Eye (tissue), 1 donor: Measurements from ENCODE around the gene GOLGA6L7.
"Not testable (repeated sequence)": the region's sequence is repeated elsewhere in the genome, so short reads cannot be mapped to it uniquely, and the experiment has no call there.

Source experiments
- DNase-seq: peaks from one replicate; pipeline ENCODE4 v3.0.0-alpha.2; 2015

Gene GOLGA6L7

GRCh38 chr15:28848521-28848920 lies at the start of gene GOLGA6L7:
GOLGA6L7 (minus strand) TSS chr15:28848644; CDS start chr15:28848549, 95 bp downstream.
- DNase-seq: not testable (repeated sequence)

DNA sequence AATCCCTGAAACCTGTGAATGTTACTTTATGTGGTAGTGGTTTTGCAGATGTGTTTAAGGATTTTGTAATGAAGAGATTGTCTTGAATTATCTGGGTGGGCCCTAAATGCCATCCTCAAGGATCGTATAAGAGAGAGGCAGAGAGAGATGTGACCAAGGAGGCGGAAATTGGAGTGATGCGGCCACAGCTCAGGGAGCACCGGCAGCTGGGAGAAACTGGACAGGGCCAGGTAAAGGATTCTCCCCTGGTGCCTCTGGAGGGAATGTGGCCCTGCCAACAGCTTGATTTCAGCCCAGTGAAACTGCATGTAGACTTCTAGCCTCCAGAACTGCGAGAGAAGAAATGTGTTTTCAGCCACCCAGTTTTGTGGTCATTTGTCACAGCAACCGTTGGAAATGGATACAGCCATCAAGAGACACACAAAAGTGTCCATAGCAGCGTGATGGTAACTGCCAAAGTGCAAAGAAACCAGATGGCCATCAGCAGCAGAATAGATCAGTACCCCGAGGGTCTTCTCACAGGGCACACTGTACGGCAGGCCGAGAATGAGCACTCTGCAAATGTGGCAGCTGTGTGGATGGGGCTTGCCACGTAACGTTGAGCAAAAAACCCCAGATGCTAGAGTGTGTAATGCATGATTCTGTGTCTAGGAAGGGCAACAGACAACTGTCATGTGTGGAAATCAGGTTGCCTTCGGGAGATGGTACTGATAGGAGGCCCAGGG lies 49.6 kb upstream of the GOLGA6L7 start:
- no peak for DNase-seq

DNA sequence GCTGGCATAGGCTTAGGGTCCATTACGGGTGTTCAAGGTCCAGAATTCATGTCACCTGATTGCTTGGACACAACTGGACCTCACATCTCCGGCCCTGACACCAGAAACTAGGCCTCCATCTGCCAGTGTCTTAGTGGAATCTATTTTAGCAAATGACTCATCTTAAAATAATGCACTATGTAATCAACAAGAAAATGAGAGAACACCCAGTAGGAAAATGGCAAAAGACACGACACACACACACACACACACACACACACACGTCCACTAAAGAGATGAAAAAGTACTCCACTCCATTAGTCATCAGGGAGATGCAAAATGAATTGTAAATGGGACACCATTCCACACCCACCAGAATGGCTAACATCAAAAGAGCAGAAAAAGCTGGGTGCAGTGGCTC lies 48.5 kb upstream of the GOLGA6L7 start:
- no peak for DNase-seq

- no peak for DNase-seq
These were observed 47.1 kb upstream of the GOLGA6L7 start for GRCh38 chr15:28895566-28895965.

GRCh38 chr15:28895146-28895545 lies 46.7 kb upstream of the GOLGA6L7 start:
- DNase-seq: no peak

DNA sequence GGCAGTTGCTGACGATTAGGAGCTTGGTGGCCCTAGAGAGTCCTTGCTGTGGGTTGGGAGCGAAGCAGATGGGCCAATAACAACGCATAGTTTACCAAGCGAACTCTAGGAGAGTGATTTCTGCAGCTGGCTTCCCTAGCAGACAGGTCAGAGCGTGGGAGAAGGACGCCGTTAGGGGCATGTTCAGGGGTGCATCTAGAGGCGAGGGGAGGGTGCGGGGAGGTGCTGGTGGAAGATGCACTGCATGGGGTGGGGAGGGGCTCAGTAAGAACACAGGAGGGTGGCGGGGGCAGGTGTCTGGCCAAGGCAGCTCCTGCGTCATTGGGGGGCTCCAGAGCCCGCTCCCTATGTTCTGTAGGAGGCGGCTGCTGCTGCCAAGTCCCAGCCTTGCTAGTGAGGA lies 46.2 kb upstream of the GOLGA6L7 start:
- no peak for DNase-seq

DNA sequence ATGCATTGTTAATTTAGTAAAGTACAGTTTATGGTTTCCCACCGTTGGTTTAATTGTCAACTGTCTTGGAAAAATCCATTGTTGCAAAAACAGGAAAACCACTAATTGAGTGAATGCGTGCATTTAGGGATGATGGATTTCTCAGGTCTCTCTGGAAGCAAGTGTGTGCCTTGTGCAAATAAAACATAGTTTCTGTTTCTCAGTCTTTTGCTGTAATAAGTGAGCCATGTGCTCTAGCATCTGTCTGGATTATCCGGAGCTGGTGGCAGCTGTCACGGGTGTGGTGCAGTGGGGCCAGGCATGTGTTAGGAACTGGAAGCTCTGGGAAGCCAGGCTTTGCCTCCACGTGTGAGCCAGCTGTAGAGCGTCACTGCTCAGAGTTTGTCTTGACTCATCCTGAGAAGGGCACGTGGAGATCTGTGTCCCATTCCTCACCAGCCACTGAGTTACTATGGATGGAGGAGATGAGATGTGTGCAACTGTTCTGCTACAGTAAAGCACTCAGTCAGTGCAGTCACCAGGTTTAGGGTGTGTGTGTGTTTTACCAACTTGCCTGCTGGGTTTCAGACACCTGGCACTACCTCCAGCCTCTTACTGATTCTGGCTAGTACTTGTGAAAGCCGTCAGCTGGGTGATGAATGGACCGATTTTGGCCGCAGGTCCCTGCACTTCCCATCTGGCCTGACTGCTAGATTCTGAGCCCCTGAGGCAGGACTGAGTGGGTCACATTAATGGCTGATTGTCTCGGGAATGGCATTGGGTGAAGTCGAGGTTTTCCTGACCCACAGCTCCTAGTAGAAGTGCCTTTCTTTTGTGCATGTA lies 44.6 kb upstream of the GOLGA6L7 start:
- DNase-seq: no peak

- no peak for DNase-seq
These were observed 43.1 kb upstream of the GOLGA6L7 start for GRCh38 chr15:28891588-28891987.

DNA sequence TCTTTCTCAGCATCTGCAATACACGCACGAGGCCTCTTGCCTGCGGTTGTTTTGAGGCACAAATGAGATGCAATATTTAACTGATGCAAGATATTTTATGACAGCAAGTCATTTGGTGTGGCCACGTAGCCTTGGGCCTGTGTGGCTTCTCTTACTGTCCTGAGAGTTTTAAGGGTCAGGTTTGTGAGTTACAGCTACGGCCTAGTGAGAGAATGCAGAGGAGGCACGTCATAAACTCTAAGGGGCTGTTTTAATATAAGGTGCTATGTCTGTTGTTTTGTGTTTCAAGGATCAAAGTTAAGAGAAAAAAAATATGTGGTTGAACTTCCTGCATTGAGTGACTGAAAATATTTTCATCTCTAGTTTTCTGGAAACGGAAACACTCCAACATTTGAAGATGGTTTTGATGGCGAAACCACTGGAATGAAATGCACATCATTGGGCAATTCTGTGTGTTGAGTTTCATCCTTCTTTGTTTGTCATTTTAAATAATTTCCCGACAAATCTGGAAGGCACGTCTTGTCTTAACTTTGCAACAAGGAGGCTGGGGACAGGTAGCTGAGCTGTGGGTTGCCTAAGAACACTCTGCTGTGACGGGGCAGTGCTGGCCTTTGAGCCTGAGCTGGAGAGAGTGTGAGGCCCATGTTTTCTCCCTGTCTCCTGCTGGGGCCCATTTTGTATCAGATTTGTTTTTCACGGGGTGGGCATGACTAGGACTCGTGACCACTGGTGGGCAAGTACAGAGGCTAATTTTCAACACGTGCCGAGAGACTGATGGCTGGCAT lies 42.5 kb upstream of the GOLGA6L7 start:
- no peak for DNase-seq

GRCh38 chr15:28890291-28890690 lies 41.8 kb upstream of the GOLGA6L7 start:
- DNase-seq: not testable (repeated sequence)

- not testable (repeated sequence) for DNase-seq
These were observed 41.4 kb upstream of the GOLGA6L7 start for GRCh38 chr15:28889871-28890270.

- no peak for DNase-seq
These were observed 40.9 kb upstream of the GOLGA6L7 start for GRCh38 chr15:28889346-28889745.

- DNase-seq: no peak
These were observed 40.5 kb upstream of the GOLGA6L7 start for GRCh38 chr15:28888900-28889299.

DNA sequence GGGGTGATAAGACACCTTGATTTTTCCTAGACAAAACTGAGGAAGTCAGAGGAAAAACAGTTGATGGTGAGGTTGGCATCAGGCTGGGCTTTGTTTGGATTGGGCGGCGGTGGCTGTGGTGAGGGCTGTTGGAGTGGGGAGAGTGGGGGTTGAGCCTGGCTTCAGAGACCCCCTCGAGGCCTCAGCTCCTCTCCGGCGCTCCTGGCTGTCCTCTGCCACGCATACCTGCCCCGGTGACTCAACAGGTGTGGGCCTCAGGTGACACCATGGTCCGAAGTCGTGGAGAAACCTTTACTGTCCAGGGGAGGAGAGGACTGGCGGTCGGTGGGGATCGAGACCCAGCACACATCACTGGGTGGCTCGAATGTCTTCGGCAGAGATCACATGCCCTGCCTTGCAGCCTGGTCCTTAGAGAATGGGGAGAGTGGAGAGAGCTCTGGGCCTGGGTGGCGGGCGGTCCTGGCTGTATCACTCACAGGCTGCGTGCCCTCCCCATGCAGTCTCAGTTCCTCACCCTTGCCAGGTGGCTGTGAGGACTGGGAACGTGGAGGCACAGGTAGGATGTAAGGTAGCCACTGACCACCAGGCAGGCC lies 40.0 kb upstream of the GOLGA6L7 start:
- no peak for DNase-seq

- DNase-seq: peak; percentile 27
These were observed 39.1 kb upstream of the GOLGA6L7 start for GRCh38 chr15:28887339-28888174.

DNA sequence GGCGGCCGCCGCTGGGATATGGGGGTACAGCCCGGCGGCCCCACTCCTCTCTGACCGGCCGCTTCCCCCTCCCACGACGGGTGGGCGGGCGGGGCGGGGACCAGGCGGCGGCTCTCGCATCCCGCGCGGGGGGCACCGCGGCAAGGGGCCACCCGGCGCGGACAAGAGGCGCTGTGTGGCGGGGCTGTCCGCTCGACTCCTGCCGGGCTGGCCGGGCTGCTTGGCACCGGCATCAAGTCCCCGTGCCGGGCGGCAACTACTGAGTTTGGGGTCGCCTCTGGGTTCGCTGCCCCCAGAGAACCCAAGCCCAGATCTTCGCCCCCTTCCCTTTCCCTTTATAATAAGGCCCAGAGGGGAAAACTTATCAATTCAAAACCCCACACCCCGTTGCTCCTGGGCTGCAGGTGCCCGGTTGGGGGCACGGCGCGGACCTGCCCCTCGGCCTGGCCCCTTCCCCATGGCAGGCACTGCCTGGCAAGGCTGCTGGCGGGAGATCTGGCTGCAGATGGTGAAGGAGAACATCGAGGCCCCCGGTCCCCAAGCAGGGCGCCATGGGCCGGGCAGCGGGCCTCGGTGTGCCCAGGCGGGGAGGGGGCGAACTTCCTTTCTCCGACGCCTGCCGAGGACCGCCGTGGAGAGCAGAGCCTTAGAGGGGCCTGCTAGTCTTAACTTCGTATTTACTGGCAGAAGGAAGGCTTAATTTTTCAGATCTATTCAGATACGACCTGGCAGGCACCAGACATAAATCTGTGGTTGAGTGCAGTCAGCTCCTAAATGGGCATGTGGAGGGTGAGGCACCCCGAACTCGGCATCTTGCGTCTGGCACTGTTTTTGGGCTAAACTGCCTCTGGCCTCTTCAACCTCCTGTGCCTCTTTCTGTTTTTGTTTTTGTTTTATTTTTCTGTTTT lies 38.2 kb upstream of the GOLGA6L7 start:
- DNase-seq: peak; percentile 64

DNA sequence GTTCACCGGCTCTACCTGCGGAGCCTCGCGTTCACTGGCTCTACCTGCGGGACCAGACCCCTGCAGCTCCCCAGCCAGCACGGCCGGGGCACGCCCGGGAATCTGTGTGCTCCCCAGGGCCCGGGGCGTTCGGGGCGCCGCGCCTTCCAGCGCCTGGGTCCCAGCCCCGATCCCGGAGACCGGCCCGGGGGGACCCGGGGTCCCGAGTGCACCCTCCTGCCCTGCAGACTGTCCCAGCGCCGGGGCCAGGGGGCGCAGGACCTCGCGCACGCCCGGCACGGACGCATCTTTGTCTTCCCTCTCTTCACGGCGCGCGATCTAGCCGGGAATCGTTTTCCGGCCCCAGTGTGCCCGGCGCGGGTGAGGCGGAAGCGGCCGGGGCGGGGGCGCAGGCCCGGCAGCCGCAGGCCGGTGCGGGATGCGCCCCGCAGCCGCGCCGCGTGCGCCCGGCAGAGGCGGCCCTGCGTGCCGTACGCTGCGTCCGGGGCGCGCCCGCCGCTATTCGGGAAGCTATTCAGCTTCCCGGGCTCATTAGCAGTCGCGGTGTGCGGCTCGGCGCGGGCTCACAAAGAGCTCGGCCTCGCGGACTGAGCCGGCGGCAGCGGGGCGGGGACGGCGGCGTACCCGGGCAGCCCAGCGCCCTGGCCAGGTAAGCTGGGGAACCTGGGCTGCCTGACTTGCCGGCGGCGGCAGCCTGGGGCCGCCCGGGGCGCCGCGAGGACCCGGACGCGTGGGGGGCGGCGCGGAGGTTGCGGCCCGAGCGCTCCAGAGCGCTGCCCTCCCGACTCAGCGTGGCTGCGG lies 37.4 kb upstream of the GOLGA6L7 start, which contains the start of gene APBA2:
APBA2 (plus strand) TSS at position 345 of the 801 bp plus-strand sequence. CDS start 167,911 bp downstream, outside the sequence.
- peak; percentile 83 for DNase-seq

DNA sequence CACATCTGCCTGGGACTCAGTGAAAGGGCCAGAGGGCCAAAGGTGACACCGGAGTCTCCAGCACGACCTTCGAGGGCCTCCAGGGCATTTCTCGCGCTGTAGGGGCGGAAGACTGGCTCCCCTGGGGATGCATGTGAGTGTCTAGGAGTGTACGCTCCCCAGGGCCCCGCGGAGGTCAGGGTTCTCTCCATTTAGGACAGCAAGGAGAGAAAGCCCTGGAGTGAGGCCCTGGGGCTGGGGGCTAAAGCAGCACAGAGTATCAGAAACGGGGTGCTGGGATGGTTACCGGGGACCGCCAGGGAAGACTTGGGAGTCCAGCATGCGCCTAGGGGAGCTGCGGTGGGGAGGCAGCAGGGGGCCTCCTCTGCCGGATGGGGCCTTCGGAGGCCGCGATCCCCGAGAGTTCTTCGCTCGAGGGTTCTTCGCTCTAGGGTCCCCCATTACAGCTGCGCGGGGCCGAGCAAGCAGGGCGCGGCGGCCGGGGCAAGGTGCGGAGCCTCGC lies 36.7 kb upstream of the GOLGA6L7 start:
- DNase-seq: no peak

GRCh38 chr15:28884151-28884940 lies 35.9 kb upstream of the GOLGA6L7 start:
- no peak for DNase-seq
